ENCODE measurements around the gene GMCL2.

The GMCL2 gene

GRCh38 chr5:178221282-178221681, 34.1 kb upstream of the GMCL2 start:
- no peak for DNase-seq

- no peak for DNase-seq
Observed at GRCh38 chr5:178218827-178219226, 31.7 kb upstream of the GMCL2 start.

GRCh38 chr5:178218237-178218776, 31.1 kb upstream of the GMCL2 start:
- no peak for DNase-seq

- no peak for DNase-seq
Observed at GRCh38 chr5:178216779-178217178, 29.6 kb upstream of the GMCL2 start.

- no peak for DNase-seq
Observed at GRCh38 chr5:178216088-178216534, 28.9 kb upstream of the GMCL2 start.

- DNase-seq, result no peak
Observed at GRCh38 chr5:178215280-178216002, 28.3 kb upstream of the GMCL2 start.

GRCh38 chr5:178214160-178214803, 27.1 kb upstream of the GMCL2 start:
- no peak for DNase-seq

GRCh38 chr5:178213748-178214151, 26.6 kb upstream of the GMCL2 start:
- DNase-seq, result no peak

GRCh38 chr5:178213003-178213461, 25.9 kb upstream of the GMCL2 start:
- no peak for DNase-seq

- no peak for DNase-seq
Observed at GRCh38 chr5:178212241-178213002, 25.3 kb upstream of the GMCL2 start.

- DNase-seq, result no peak
Observed at GRCh38 chr5:178211095-178212048, 24.2 kb upstream of the GMCL2 start.

- no peak for DNase-seq
Observed at GRCh38 chr5:178210686-178211085, 23.5 kb upstream of the GMCL2 start.

GRCh38 chr5:178210073-178210535, 22.9 kb upstream of the GMCL2 start:
- DNase-seq, result no peak

- no peak for DNase-seq
Observed at GRCh38 chr5:178209334-178210072, 22.3 kb upstream of the GMCL2 start.

GRCh38 chr5:178208540-178209227, 21.5 kb upstream of the GMCL2 start:
- DNase-seq, result no peak

GRCh38 chr5:178207917-178208280, 20.7 kb upstream of the GMCL2 start:
- DNase-seq, result no peak

- no peak for DNase-seq
Observed at GRCh38 chr5:178207183-178207916, 20.2 kb upstream of the GMCL2 start.

- DNase-seq, result no peak
Observed at GRCh38 chr5:178206166-178207101, 19.3 kb upstream of the GMCL2 start.

- no peak for DNase-seq
Observed at GRCh38 chr5:178205749-178206047, 18.5 kb upstream of the GMCL2 start.

Data from GF-D8 (cell line).